Endothelial cell of umbilical vein (primary cell): Measurements from ENCODE around the gene SMOC2. TPM values are rescaled to one million over a fixed set of nuclear protein-coding genes. Genes with fewer than 3 reads are reported as not detected.

Experiments
- BruUV-seq: library from RNA; stranded (reverse); fragments of 400-500 nt; replicated peaks from 2 replicates; lab custom pipeline; 2021; lab: Mats Ljungman, UMichigan
- CTCF ChIA-PET: fragments of 300-600, 350-600 bp; sonication (Branson Sonifier 250); formaldehyde crosslinking; loops from one replicate; lab custom pipeline; 2021; ENCODE audit warnings: antibody characterized with exemption, inconsistent platforms; lab: Charles Lee
- POLR2A ChIA-PET: fragments of 300-600, 350-600 bp; sonication (Branson Sonifier 250); formaldehyde crosslinking; loops from one replicate; lab custom pipeline; 2021; ENCODE audit warnings: antibody characterized with exemption, inconsistent platforms; lab: Charles Lee
- DNase-seq: peaks from one replicate; pipeline ENCODE4 v3.0.0-alpha.2; 2011; ENCODE audit warnings: low read depth, low spot score
- FAIRE-seq: peaks from 2 replicates; lab custom pipeline; 2011; peaks lifted over from hg19 to GRCh38; lab: Jason Lieb, UNC
- H2AFZ ChIP-seq: 2 replicates; pipeline ENCODE4 v1.6.0; 2012; ENCODE audit warnings: low read depth, low read length, control low read depth, inconsistent platforms
- H3K27ac ChIP-seq: 2 replicates; pipeline ENCODE4 v1.5.1; 2011; ENCODE audit warnings: low read depth, mild to moderate bottlenecking, control low read depth, low read length, moderate library complexity; ENCODE audit not compliant: insufficient read depth
- H3K27me3 ChIP-seq, 2 experiments: 2 replicates each; pipeline versions ENCODE4 v1.6.0 to v1.6.1; 2011; ENCODE audit warnings: low read length in 2 of 2, mixed read lengths in 1 of 2; ENCODE audit not compliant: control insufficient read depth in 2 of 2, insufficient read depth in 2 of 2
- H3K36me3 ChIP-seq, 2 experiments: 2 replicates in 1 of 2; 3 replicates in 1 of 2; pipeline ENCODE4 v1.5.1; 2011; ENCODE audit warnings: low read length in 2 of 2, mild to moderate bottlenecking in 1 of 2, moderate library complexity in 1 of 2; ENCODE audit not compliant: control insufficient read depth in 2 of 2, insufficient read depth in 2 of 2; ENCODE audit errors: extremely low read depth in 1 of 2
- H3K4me1 ChIP-seq: 3 replicates; pipeline ENCODE4 v1.5.1; 2011; ENCODE audit warnings: mild to moderate bottlenecking, low read length; ENCODE audit not compliant: control insufficient read depth, insufficient read depth; ENCODE audit errors: extremely low read depth
- H3K4me2 ChIP-seq: 2 replicates; pipeline ENCODE4 v1.6.1; 2011; ENCODE audit warnings: low read length, control low read depth, mixed read lengths; ENCODE audit not compliant: insufficient read depth
- H3K4me3 ChIP-seq, 3 experiments: fragments of 200-600 bp in 1 of 3; sonication (generic), shearing (Covaris generic) in 1 of 3; replicated peaks in 1 of 3; 2 replicates each; pipeline ENCODE4 v1.5.1; 2011 to 2016; ENCODE audit warnings: control low read depth in 3 of 3, low read length in 3 of 3, mild to moderate bottlenecking in 2 of 3, inconsistent platforms in 1 of 3, low read depth in 1 of 3, moderate library complexity in 1 of 3; ENCODE audit not compliant: insufficient read depth in 1 of 3
- H3K79me2 ChIP-seq: 2 replicates; pipeline ENCODE4 v1.6.0; 2012; ENCODE audit warnings: low read length, inconsistent platforms; ENCODE audit not compliant: control insufficient read depth, insufficient read depth
- H3K9ac ChIP-seq: replicated peaks from 2 replicates; pipeline ENCODE3; 2011; ENCODE audit warnings: low read length, control low read depth; ENCODE audit not compliant: insufficient read depth; ENCODE audit errors: extremely low read depth
- H3K9me1 ChIP-seq: replicated peaks from 3 replicates; pipeline ENCODE4 v1.6.0; 2011; ENCODE audit warnings: mild to moderate bottlenecking, low read length; ENCODE audit not compliant: control insufficient read depth, insufficient read depth; ENCODE audit errors: extremely low read depth
- H3K9me3 ChIP-seq: replicated peaks from 2 replicates; pipeline ENCODE4 v1.5.1; 2012; ENCODE audit warnings: low read length, inconsistent platforms; ENCODE audit not compliant: control insufficient read depth, insufficient read depth
- H4K20me1 ChIP-seq: replicated peaks from 2 replicates; pipeline ENCODE3; 2011; ENCODE audit warnings: mild to moderate bottlenecking, low read length; ENCODE audit not compliant: control insufficient read depth, insufficient read depth; ENCODE audit errors: extremely low read depth
- CTCF ChIP-seq, 2 donors: IDR thresholded peaks; 1 replicate in 1 of 2; 2 replicates in 1 of 2; pipeline ENCODE4 v1.5.1; 2011; ENCODE audit warnings: low read length in 2 of 2, mild to moderate bottlenecking in 2 of 2, moderate library complexity in 2 of 2, control low read depth in 1 of 2, inconsistent platforms in 1 of 2, low read depth in 1 of 2; ENCODE audit not compliant: insufficient read depth in 1 of 2; ENCODE audit errors: extremely low read depth in 1 of 2
- EZH2 ChIP-seq: IDR thresholded peaks from 2 replicates; pipeline ENCODE4 v1.6.1; 2012; ENCODE audit warnings: borderline replicate concordance, low read depth, mild to moderate bottlenecking, moderate library complexity, low read length, inconsistent platforms; ENCODE audit not compliant: severe bottlenecking
- FOS ChIP-seq: IDR thresholded peaks from 2 replicates; pipeline ENCODE4 v1.6.1; 2011; ENCODE audit warnings: mild to moderate bottlenecking, low read length, moderate library complexity, borderline replicate concordance; ENCODE audit not compliant: insufficient read depth
- GATA2 ChIP-seq: IDR thresholded peaks from 2 replicates; pipeline ENCODE4 v1.7.0; 2011; ENCODE audit warnings: low read depth, mild to moderate bottlenecking, moderate library complexity, mixed read lengths, low read length; ENCODE audit not compliant: insufficient read length, insufficient read depth
- JUN ChIP-seq: IDR thresholded peaks from 2 replicates; pipeline ENCODE4 v1.6.1; 2011; ENCODE audit warnings: borderline replicate concordance, low read depth; ENCODE audit not compliant: insufficient read length, insufficient read depth
- MAX ChIP-seq: IDR thresholded peaks from 2 replicates; pipeline ENCODE4 v1.6.1; 2011; ENCODE audit not compliant: insufficient read depth, insufficient read length
- MYC ChIP-seq: IDR thresholded peaks from one replicate; pipeline ENCODE4 v1.6.1; 2011; ENCODE audit warnings: mild to moderate bottlenecking, low read depth, low read length
- POLR2A ChIP-seq: IDR thresholded peaks from 2 replicates; pipeline ENCODE4 v1.6.1; 2012; ENCODE audit warnings: low read depth, mild to moderate bottlenecking, control low read depth, low read length
- POLR2AphosphoS5 ChIP-seq: IDR thresholded peaks from 2 replicates; pipeline ENCODE4 v1.6.1; 2012; ENCODE audit warnings: low read depth, mild to moderate bottlenecking, control low read depth, low read length, moderate library complexity; ENCODE audit not compliant: insufficient read depth
- dilution Hi-C: fragments of 300-500 bp; cut with MboI; formaldehyde crosslinking; loops from one replicate; pipeline ENCODE4 v1.15.0; 2019; ENCODE audit warnings: low sequenced_read_pairs; ENCODE audit not compliant: extremely low pct_ligation_motif_present
- intact Hi-C: fragments of 100-400 bp; cut with micrococcal nuclease; formaldehyde crosslinking; loops from one replicate; pipeline ENCODE4 v1.10.0; 2022
- polyA plus RNA-seq, 4 experiments: library from polyadenylated mRNA; depleted of rRNA in 3 of 4; stranded (reverse) in 3 of 4; unstranded in 1 of 4; fragments of >200 nt; gene quantifications; 2 replicates each; pipeline versions ENCODE4 v1.2.1 to v1.2.3, GENCODE V29; 2011 to 2012; ENCODE audit warnings: missing spikeins in 1 of 4
- total RNA-seq: library from RNA; stranded (reverse); gene quantifications from 2 replicates; pipeline ENCODE4 v1.2.3, GENCODE V29; 2021

The SMOC2 gene
- total and polyA plus RNA-seq, 2 donors (not counting 3 experiments of a cell fraction or from before 2014, with no cell fraction given): not detected

- no TSS peak for BruUV-seq
- Histone ChIP-seq H3K4me2 (no peak overlapping the region), H2AFZ (no peak overlapping the region), H3K79me2 (no peaks in the 10 kb centered on the region), H3K4me3 (no peak overlapping the region), H3K9me3 (no peaks in the 10 kb centered on the region), H3K4me1 (no peaks in the 10 kb centered on the region), H3K9ac (no peak overlapping the region), H3K27ac (no peak overlapping the region), H3K27me3 (no peaks in the 10 kb centered on the region), H3K9me1 (no peaks in the 10 kb centered on the region), H3K36me3 (no peaks in the 10 kb centered on the region), H4K20me1 (no peaks in the 10 kb centered on the region)
- no peak for DNase-seq
- no peak for TF ChIP-seq CTCF (IDR thresholded peaks at IDR 0.05; ENCODE audit: extremely low read depth in 1 of 2, insufficient read depth in 1 of 2, low read depth in 1 of 2, low read length in 2 of 2)
- no peak for TF ChIP-seq JUN
- TF ChIP-seq MYC: no peak
- no peak for TF ChIP-seq GATA2
- TF ChIP-seq POLR2A: no peak
- TF ChIP-seq EZH2: no peak
- no peak for TF ChIP-seq FOS
- TF ChIP-seq MAX: no peak
- no peak for TF ChIP-seq POLR2AphosphoS5
- intact Hi-C loops: no loop called here
- CTCF ChIA-PET: no interaction called here
- FAIRE-seq: no peak
- POLR2A ChIA-PET: no interaction called here
- dilution Hi-C loops: no loop called here
These were observed 23.8 kb upstream of the SMOC2 start for GRCh38 chr6:168417191-168417590.
